IMR-90 (cell line): ENCODE data around the gene GOT1. TPM values are rescaled to one million over a fixed set of nuclear protein-coding genes. Genes with fewer than 3 reads are reported as not detected.

Source experiments
- ATAC-seq: fragments of 200-7000 bp; cut with Tn5 transposase; 2 replicates; pipeline ENCODE4 v1.9.1; 2020; ENCODE audit warnings: low read depth, mild to moderate bottlenecking, moderate library complexity
- BruUV-seq: library from RNA; stranded (reverse); fragments of 400-500 nt; replicated peaks from 2 replicates; lab custom pipeline; 2021; lab: Mats Ljungman, UMichigan
- CTCF ChIA-PET: fragments of 300-600 bp; formaldehyde crosslinking; extraction: SDS; loops from one replicate; lab custom pipeline; 2021; ENCODE audit warnings: antibody characterized with exemption; lab: Yijun Ruan, JAX
- POLR2A ChIA-PET: fragments of 300-600 bp; sonication (Branson Sonifier 250); formaldehyde crosslinking; loops from one replicate; lab custom pipeline; 2022; ENCODE audit warnings: antibody characterized with exemption; ENCODE audit not compliant: unreplicated experiment; lab: Charles Lee
- DNase-seq: peaks from one replicate; pipeline ENCODE4 v3.0.0; 2013
- H2AFZ ChIP-seq: replicated peaks from 2 replicates; pipeline ENCODE3; 2013; ENCODE audit warnings: low read length, mild to moderate bottlenecking; ENCODE audit not compliant: poor library complexity
- H2AK5ac ChIP-seq: 2 replicates; pipeline ENCODE4 v1.6.1; 2013; ENCODE audit warnings: low read depth, low read length, inconsistent platforms
- H2AK9ac ChIP-seq: replicated peaks from 2 replicates; pipeline ENCODE3; 2013; ENCODE audit warnings: mild to moderate bottlenecking, low read depth, low read length, moderate library complexity; ENCODE audit not compliant: poor library complexity
- H2BK120ac ChIP-seq: 2 replicates; pipeline ENCODE4 v1.6.1; 2013; ENCODE audit warnings: low read depth, low read length, inconsistent platforms
- H2BK15ac ChIP-seq: 3 replicates; pipeline ENCODE4 v1.6.1; 2013; ENCODE audit warnings: low read depth, low read length, inconsistent platforms
- H2BK20ac ChIP-seq: 2 replicates; pipeline ENCODE4 v1.6.1; 2013; ENCODE audit warnings: low read depth, mild to moderate bottlenecking, inconsistent platforms, low read length, moderate library complexity
- H2BK5ac ChIP-seq: 2 replicates; pipeline ENCODE4 v1.6.1; 2013; ENCODE audit warnings: mild to moderate bottlenecking, low read depth, low read length, inconsistent platforms; ENCODE audit not compliant: poor library complexity, severe bottlenecking
- H3K14ac ChIP-seq: replicated peaks from 2 replicates; pipeline ENCODE4 v1.6.1; 2013; ENCODE audit warnings: low read depth, low read length, inconsistent platforms
- H3K18ac ChIP-seq: 2 replicates; pipeline ENCODE4 v1.6.1; 2013; ENCODE audit warnings: low read depth, low read length, control low read depth
- H3K23ac ChIP-seq: 2 replicates; pipeline ENCODE4 v1.6.1; 2013; ENCODE audit warnings: low read depth, low read length, inconsistent platforms
- H3K27ac ChIP-seq: 2 replicates; pipeline ENCODE4 v1.5.1; 2013; ENCODE audit warnings: mild to moderate bottlenecking, control low read depth, low read length; ENCODE audit not compliant: insufficient read depth
- H3K27me3 ChIP-seq: 2 replicates; pipeline ENCODE4 v1.6.1; 2013; ENCODE audit warnings: low read length; ENCODE audit not compliant: control insufficient read depth, insufficient read depth
- H3K36me3 ChIP-seq: 2 replicates; pipeline ENCODE4 v1.6.1; 2013; ENCODE audit warnings: low read length, mixed read lengths; ENCODE audit not compliant: control insufficient read depth, insufficient read depth
- H3K4ac ChIP-seq: 2 replicates; pipeline ENCODE4 v1.6.1; 2013; ENCODE audit warnings: low read depth, low read length, inconsistent platforms
- H3K4me1 ChIP-seq: 2 replicates; pipeline ENCODE4 v1.6.1; 2013; ENCODE audit warnings: low read length, mixed read lengths; ENCODE audit not compliant: control insufficient read depth, insufficient read depth
- H3K4me2 ChIP-seq: 2 replicates; pipeline ENCODE4 v1.6.1; 2013; ENCODE audit warnings: low read depth, mild to moderate bottlenecking, control low read depth, low read length, moderate library complexity
- H3K4me3 ChIP-seq: 2 replicates; pipeline ENCODE4 v1.5.1; 2013; ENCODE audit warnings: low read depth, mild to moderate bottlenecking, control low read depth, low read length, moderate library complexity; ENCODE audit not compliant: insufficient read depth
- H3K56ac ChIP-seq: 2 replicates; pipeline ENCODE4 v1.6.1; 2013; ENCODE audit warnings: low read length, inconsistent platforms; ENCODE audit not compliant: insufficient read depth; ENCODE audit errors: extremely low read depth
- H3K79me1 ChIP-seq, 2 experiments: 2 replicates each; pipeline ENCODE4 v1.6.1; 2013; ENCODE audit warnings: low read length in 2 of 2, inconsistent platforms in 1 of 2, low read depth in 1 of 2
- H3K9ac ChIP-seq: 2 replicates; pipeline ENCODE4 v1.6.1; 2013; ENCODE audit warnings: low read depth, low read length, control low read depth
- H3K9me1 ChIP-seq: 2 replicates; pipeline ENCODE4 v1.6.1; 2013; ENCODE audit warnings: low read length, inconsistent platforms; ENCODE audit not compliant: insufficient read depth
- H3K9me3 ChIP-seq: 2 replicates; pipeline ENCODE4 v1.6.1; 2013; ENCODE audit warnings: low read length; ENCODE audit not compliant: control insufficient read depth, insufficient read depth
- H4K20me1 ChIP-seq: 2 replicates; pipeline ENCODE4 v1.6.1; 2013; ENCODE audit warnings: low read length, inconsistent platforms; ENCODE audit not compliant: insufficient read depth
- H4K5ac ChIP-seq: 2 replicates; pipeline ENCODE4 v1.6.1; 2013; ENCODE audit warnings: mild to moderate bottlenecking, low read depth, low read length, control low read depth
- H4K8ac ChIP-seq, 2 experiments: 2 replicates each; pipeline ENCODE4 v1.6.1; 2013; ENCODE audit warnings: low read depth in 2 of 2, low read length in 2 of 2, control low read depth in 1 of 2, inconsistent platforms in 1 of 2
- H4K91ac ChIP-seq: 2 replicates; pipeline ENCODE4 v1.6.1; 2013; ENCODE audit warnings: low read depth, low read length, inconsistent platforms; ENCODE audit not compliant: insufficient read depth
- BHLHE40 ChIP-seq: fragments of 150-350 bp; IDR thresholded peaks from 2 replicates; pipeline ENCODE4 v1.6.1; 2016; ENCODE audit warnings: mild to moderate bottlenecking, low read depth, low read length
- CEBPB ChIP-seq: IDR thresholded peaks from 2 replicates; pipeline ENCODE4 v1.6.1; 2012; ENCODE audit warnings: low read depth, low read length, improper control_type of control experiment
- CHD1 ChIP-seq: IDR thresholded peaks from 2 replicates; pipeline ENCODE4 v1.6.1; 2012; ENCODE audit warnings: low read depth, low read length, improper control_type of control experiment
- ELK1 ChIP-seq: fragments of 150-350 bp; IDR thresholded peaks from 2 replicates; pipeline ENCODE4 v1.6.1; 2016; ENCODE audit warnings: low read depth, mild to moderate bottlenecking, low read length, moderate library complexity, borderline replicate concordance
- FOS ChIP-seq: fragments of 150-350 bp; IDR thresholded peaks from 2 replicates; pipeline ENCODE4 v1.6.1; 2016; ENCODE audit warnings: low read depth, low read length
- MAFK ChIP-seq: IDR thresholded peaks from 2 replicates; pipeline ENCODE4 v1.6.1; 2012; ENCODE audit warnings: low read depth, low read length, improper control_type of control experiment
- MAZ ChIP-seq: IDR thresholded peaks from 2 replicates; pipeline ENCODE4 v1.6.1; 2012; ENCODE audit warnings: low read depth, mild to moderate bottlenecking, low read length, improper control_type of control experiment, moderate library complexity, borderline replicate concordance
- MXI1 ChIP-seq: IDR thresholded peaks from 2 replicates; pipeline ENCODE4 v1.6.1; 2012; ENCODE audit warnings: low read depth, mild to moderate bottlenecking, low read length, moderate library complexity, borderline replicate concordance
- NFE2L2 ChIP-seq: fragments of 150-350 bp; IDR thresholded peaks from 2 replicates; pipeline ENCODE4 v1.6.1; 2016; ENCODE audit warnings: low read depth, mild to moderate bottlenecking, low read length
- POLR2A ChIP-seq: IDR thresholded peaks from 2 replicates; pipeline ENCODE4 v1.6.1; 2012; ENCODE audit warnings: mild to moderate bottlenecking, low read depth, low read length
- RAD21 ChIP-seq: IDR thresholded peaks from 2 replicates; pipeline ENCODE4 v1.6.1; 2012; ENCODE audit warnings: low read length, improper control_type of control experiment
- RCOR1 ChIP-seq: IDR thresholded peaks from 2 replicates; pipeline ENCODE4 v1.6.1; 2012; ENCODE audit warnings: mild to moderate bottlenecking, low read length, improper control_type of control experiment; ENCODE audit not compliant: insufficient replicate concordance
- RFX5 ChIP-seq: IDR thresholded peaks from 2 replicates; pipeline ENCODE4 v1.8.0; 2012; ENCODE audit warnings: low read depth, mild to moderate bottlenecking, low read length, moderate library complexity
- SMC3 ChIP-seq: fragments of 150-350 bp; IDR thresholded peaks from 2 replicates; pipeline ENCODE4 v1.6.1; 2016; ENCODE audit warnings: low read depth, mild to moderate bottlenecking, antibody characterized with exemption, low read length, moderate library complexity
- USF2 ChIP-seq: fragments of 150-350 bp; IDR thresholded peaks from 2 replicates; pipeline ENCODE4 v1.6.1; 2017; ENCODE audit warnings: mild to moderate bottlenecking, antibody characterized with exemption, low read length, low read depth
- WGBS, 2 experiments: methylation state at CpG; one replicate each; pipeline versions ENCODE4 v1.1.5 to v1.1.7; 2013; ENCODE audit warnings: missing lambda C conversion rate in 2 of 2; ENCODE audit not compliant: insufficient read length in 1 of 2; ENCODE audit errors: extremely low coverage in 2 of 2; 5-methylcytosine and 5-hydroxymethylcytosine counted together
- dilution Hi-C: fragments of 300-500 bp; cut with HindIII; formaldehyde crosslinking; loops from one replicate; pipeline ENCODE4 v1.14.3; 2018; ENCODE audit warnings: low sequenced_read_pairs; ENCODE audit not compliant: unreplicated experiment
- in situ Hi-C: fragments of 300-500 bp; cut with MboI; formaldehyde crosslinking; loops from 3 replicates; pipeline ENCODE4 v1.14.3; 2019; ENCODE audit warnings: low sequenced_read_pairs, inconsistent platforms, mixed read lengths
- intact Hi-C: fragments of 100-400 bp; cut with micrococcal nuclease; formaldehyde crosslinking; loops from 2 replicates; pipeline ENCODE4 v1.10.0; 2022
- polyA plus RNA-seq, 3 experiments: library from polyadenylated mRNA; depleted of rRNA; stranded (reverse); fragments of >200 nt; gene quantifications; 2 replicates each; pipeline ENCODE4 v1.2.3, GENCODE V29; 2012; ENCODE audit warnings: low replicate concordance in 1 of 3
- total RNA-seq: library from RNA; depleted of rRNA; stranded (reverse); fragments of >200 nt; gene quantifications from 2 replicates; pipeline ENCODE4 v1.2.3, GENCODE V29; 2012
- TF ChIP-seq, protein P1 (sequence below): conservative IDR thresholded peaks from 2 replicates; pipeline ENCODE4 v1.5.1; 2012; ENCODE audit warnings: mild to moderate bottlenecking, low read depth, low read length, improper control_type of control experiment

Gene GOT1
- total and polyA plus RNA-seq, 2 of the 4 experiments (the other 2 are of a cell fraction) = 29.4 to 46.1 TPM

DNA sequence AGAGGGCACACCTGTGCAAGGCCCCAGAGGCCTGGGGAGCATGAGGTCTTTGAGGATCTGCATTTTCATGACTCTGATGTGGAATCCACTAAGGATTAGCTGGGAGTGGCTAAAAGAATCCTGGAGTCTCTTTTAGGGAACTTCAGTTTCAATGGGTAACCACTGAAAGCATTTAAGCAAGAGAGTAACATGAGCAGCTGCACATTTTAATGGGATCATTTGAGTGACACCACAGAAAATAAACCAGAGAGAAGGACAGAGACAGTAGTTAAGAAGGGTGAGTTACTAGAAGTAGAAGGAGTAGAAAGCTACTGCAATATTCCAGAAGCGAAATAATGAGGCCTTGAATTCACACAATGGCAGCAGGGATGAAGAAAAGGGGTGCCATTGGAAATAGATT is 5.2 kb downstream of the GOT1 start:
- no peak overlapping the region for H3K4me3 ChIP-seq
- no peak overlapping the region for H4K5ac ChIP-seq
- H2BK5ac ChIP-seq = no peak overlapping the region
- BruUV-seq = no TSS peak
- no peak overlapping the region for H3K56ac ChIP-seq
- H3K9me1 ChIP-seq = no peaks in the 10 kb centered on the region
- peaks cover 14% of the 10 kb centered on the region for H3K36me3 ChIP-seq
- H3K9ac ChIP-seq = no peak overlapping the region
- no peak overlapping the region for H3K23ac ChIP-seq
- no peak overlapping the region for H2BK20ac ChIP-seq
- no peak overlapping the region for H2AK9ac ChIP-seq
- no peak for DNase-seq
- no peak for ATAC-seq
- no peak overlapping the region for H2AK5ac ChIP-seq
- CTCF ChIA-PET = interaction anchor here (0.7 kb wide), 1 partner anchor 10 kb away, joined by 3 read pairs; no protein-coding TSS in a partner anchor
- no peaks in the 10 kb centered on the region for H3K27me3 ChIP-seq
- no peak overlapping the region for H2AFZ ChIP-seq
- no peaks in the 10 kb centered on the region for H4K20me1 ChIP-seq
- H3K4me2 ChIP-seq = no peak overlapping the region
- no peaks in the 10 kb centered on the region for H3K9me3 ChIP-seq
- no peak overlapping the region for H4K91ac ChIP-seq
- in situ Hi-C loops (no loop called here), dilution Hi-C loops (no loop called here), intact Hi-C loops (no loop called here)
- 75% methylated on average over 1 of the region's 1 CpG; no CpG with 5 or more reads in 1 of the 2 experiments for WGBS, 2 experiments
- no peak overlapping the region for H3K14ac ChIP-seq
- POLR2A ChIA-PET = no interaction called here
- no peak overlapping the region for H3K4ac ChIP-seq
- H2BK15ac ChIP-seq = no peak overlapping the region
- H2BK120ac ChIP-seq = no peak overlapping the region
- H3K27ac ChIP-seq = no peak overlapping the region
- TF ChIP-seq USF2 (no peak), RAD21 (no peak), MXI1 (no peak), MAZ (no peak), CEBPB (no peak), MAFK (no peak), NFE2L2 (no peak), SMC3 (no peak), RCOR1 (no peak), ELK1 (no peak), BHLHE40 (no peak), POLR2A (no peak), CHD1 (no peak), RFX5 (no peak), FOS (no peak)
- TF ChIP-seq, protein P1, sequence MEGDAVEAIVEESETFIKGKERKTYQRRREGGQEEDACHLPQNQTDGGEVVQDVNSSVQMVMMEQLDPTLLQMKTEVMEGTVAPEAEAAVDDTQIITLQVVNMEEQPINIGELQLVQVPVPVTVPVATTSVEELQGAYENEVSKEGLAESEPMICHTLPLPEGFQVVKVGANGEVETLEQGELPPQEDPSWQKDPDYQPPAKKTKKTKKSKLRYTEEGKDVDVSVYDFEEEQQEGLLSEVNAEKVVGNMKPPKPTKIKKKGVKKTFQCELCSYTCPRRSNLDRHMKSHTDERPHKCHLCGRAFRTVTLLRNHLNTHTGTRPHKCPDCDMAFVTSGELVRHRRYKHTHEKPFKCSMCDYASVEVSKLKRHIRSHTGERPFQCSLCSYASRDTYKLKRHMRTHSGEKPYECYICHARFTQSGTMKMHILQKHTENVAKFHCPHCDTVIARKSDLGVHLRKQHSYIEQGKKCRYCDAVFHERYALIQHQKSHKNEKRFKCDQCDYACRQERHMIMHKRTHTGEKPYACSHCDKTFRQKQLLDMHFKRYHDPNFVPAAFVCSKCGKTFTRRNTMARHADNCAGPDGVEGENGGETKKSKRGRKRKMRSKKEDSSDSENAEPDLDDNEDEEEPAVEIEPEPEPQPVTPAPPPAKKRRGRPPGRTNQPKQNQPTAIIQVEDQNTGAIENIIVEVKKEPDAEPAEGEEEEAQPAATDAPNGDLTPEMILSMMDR = no peak
- no peak overlapping the region for H4K8ac ChIP-seq
- no peak overlapping the region for H3K18ac ChIP-seq
- peaks cover 2% of the 10 kb centered on the region; the same call in 1 of the 2 replicates for H3K4me1 ChIP-seq
- H3K79me1 ChIP-seq = peaks cover 16 to 35% of the 10 kb centered on the region in 2 experiments
